HL-60 (cell line): ENCODE data around the gene FAM209A.
"Not testable (repeated sequence)": the region's sequence is repeated elsewhere in the genome, so short reads cannot be mapped to it uniquely, and the experiment has no call there.

Experiments
- DNase-seq, 2 experiments: peaks; one replicate each; pipeline ENCODE4 v3.0.0-alpha.2; 2010 to 2020; ENCODE audit warnings: low read depth in 1 of 2, low spot score in 1 of 2
- H3K27ac ChIP-seq: fragments of 250-450 bp; sonication (Bioruptor Pico); replicated peaks from 2 replicates; pipeline ENCODE4 v1.5.1; 2020; ENCODE audit warnings: mild to moderate bottlenecking, moderate library complexity
- H3K27me3 ChIP-seq: fragments of 250-450 bp; sonication (Bioruptor Pico); 2 replicates; pipeline ENCODE4 v1.5.1; 2021; ENCODE audit warnings: mild to moderate bottlenecking, moderate library complexity; ENCODE audit not compliant: insufficient read depth, poor library complexity, severe bottlenecking
- H3K4me3 ChIP-seq: replicated peaks from 2 replicates; pipeline ENCODE4 v1.5.1; 2011; ENCODE audit warnings: mild to moderate bottlenecking, control low read depth, low read length; ENCODE audit not compliant: insufficient read depth
- CTCF ChIP-seq: IDR thresholded peaks from one replicate; pipeline ENCODE4 v1.5.1; 2011; ENCODE audit warnings: low read length, control low read depth, inconsistent platforms; ENCODE audit not compliant: insufficient read depth
- GABPA ChIP-seq: IDR thresholded peaks from 2 replicates; pipeline ENCODE4 v1.6.1; 2012; ENCODE audit warnings: low read depth
- POLR2AphosphoS5 ChIP-seq: IDR thresholded peaks from 2 replicates; pipeline ENCODE4 v1.6.1; 2012; ENCODE audit warnings: low read depth
- SPI1 ChIP-seq: IDR thresholded peaks from 2 replicates; pipeline ENCODE4 v1.6.1; 2012; ENCODE audit warnings: low read depth, mild to moderate bottlenecking, borderline replicate concordance
- TF ChIP-seq, protein P1 (sequence below): IDR thresholded peaks from 2 replicates; pipeline ENCODE4 v1.6.1; 2012; ENCODE audit warnings: low read depth; ENCODE audit not compliant: insufficient replicate concordance

Gene FAM209A

GRCh38 chr20:56522311-56522710 is 2.2 kb upstream of the FAM209A start:
- Histone ChIP-seq H3K4me3 (no peak overlapping the region), H3K27me3 (no peaks in the 10 kb centered on the region), H3K27ac (no peak overlapping the region)
- TF ChIP-seq GABPA: no peak
- TF ChIP-seq, protein P1, sequence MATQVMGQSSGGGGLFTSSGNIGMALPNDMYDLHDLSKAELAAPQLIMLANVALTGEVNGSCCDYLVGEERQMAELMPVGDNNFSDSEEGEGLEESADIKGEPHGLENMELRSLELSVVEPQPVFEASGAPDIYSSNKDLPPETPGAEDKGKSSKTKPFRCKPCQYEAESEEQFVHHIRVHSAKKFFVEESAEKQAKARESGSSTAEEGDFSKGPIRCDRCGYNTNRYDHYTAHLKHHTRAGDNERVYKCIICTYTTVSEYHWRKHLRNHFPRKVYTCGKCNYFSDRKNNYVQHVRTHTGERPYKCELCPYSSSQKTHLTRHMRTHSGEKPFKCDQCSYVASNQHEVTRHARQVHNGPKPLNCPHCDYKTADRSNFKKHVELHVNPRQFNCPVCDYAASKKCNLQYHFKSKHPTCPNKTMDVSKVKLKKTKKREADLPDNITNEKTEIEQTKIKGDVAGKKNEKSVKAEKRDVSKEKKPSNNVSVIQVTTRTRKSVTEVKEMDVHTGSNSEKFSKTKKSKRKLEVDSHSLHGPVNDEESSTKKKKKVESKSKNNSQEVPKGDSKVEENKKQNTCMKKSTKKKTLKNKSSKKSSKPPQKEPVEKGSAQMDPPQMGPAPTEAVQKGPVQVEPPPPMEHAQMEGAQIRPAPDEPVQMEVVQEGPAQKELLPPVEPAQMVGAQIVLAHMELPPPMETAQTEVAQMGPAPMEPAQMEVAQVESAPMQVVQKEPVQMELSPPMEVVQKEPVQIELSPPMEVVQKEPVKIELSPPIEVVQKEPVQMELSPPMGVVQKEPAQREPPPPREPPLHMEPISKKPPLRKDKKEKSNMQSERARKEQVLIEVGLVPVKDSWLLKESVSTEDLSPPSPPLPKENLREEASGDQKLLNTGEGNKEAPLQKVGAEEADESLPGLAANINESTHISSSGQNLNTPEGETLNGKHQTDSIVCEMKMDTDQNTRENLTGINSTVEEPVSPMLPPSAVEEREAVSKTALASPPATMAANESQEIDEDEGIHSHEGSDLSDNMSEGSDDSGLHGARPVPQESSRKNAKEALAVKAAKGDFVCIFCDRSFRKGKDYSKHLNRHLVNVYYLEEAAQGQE: no peak
- TF ChIP-seq POLR2AphosphoS5: no peak
- no peak for TF ChIP-seq SPI1
- TF ChIP-seq CTCF: no peak
- no peak for DNase-seq

DNA sequence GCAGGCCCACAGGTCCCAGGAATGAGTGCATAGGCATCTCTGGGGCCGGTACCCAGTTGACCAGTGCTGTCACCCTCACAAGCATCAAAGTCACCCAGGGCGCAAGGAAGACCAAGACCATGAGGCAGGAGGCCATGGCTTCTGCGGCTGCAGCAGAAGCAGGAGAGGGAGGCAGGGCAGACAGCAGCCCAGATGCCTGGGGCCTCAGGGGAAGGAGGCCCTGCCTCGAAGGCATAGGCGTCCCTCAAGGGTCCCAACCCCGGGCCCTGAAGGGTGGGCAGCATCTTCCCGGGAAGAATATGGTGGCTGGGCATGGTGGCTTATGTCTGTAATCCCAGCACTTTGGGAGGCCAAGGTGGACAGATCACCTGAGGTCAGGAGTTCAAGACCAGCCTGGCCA is 3.0 kb downstream of the FAM209A start:
- H3K27me3 ChIP-seq: no peaks in the 10 kb centered on the region
- no peak overlapping the region for H3K27ac ChIP-seq
- no peak for TF ChIP-seq CTCF
- TF ChIP-seq, protein P1: no peak
- no peak for TF ChIP-seq SPI1
- H3K4me3 ChIP-seq: no peak overlapping the region
- DNase-seq: no peak

DNA sequence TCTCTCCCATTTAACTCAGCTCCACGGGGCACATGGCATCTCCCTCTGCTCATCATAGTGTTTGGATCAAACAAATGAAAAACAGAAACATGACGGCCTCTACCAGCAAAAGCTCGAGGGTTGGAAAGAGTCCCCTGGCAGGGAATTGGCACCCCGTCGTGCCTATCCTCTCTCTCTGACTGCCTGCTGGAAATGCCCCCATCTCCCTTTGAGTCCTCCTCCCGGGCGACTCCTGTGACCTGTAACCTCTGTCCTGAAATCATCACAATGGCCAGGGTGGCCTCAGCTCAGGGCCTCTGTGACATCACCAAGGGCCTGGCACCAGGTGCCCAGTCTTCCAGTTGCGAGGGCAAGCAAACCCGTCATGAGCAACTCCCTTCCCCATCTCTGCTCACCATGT is 8.4 kb downstream of the FAM209A start, which contains the start of gene FAM209B:
Gene FAM209B (plus strand): TSS at position 301 of the 400 bp plus-strand sequence. CDS start 96 bp downstream, at position 397.
- H3K27ac ChIP-seq, DNase-seq, H3K4me3 ChIP-seq, H3K27me3 ChIP-seq: not testable (repeated sequence)

GRCh38 chr20:56537997-56538396 is 13.5 kb downstream of the FAM209A start:
- H3K27me3 ChIP-seq: no peaks in the 10 kb centered on the region
- H3K27ac ChIP-seq: no peak overlapping the region
- no peak for DNase-seq
- TF ChIP-seq CTCF (no peak), SPI1 (no peak), POLR2AphosphoS5 (no peak), GABPA (no peak)
- TF ChIP-seq, protein P1: no peak
- no peak overlapping the region for H3K4me3 ChIP-seq
